Activated CD8-positive, alpha-beta memory T cell treated with anti-CD3 and anti-CD28 coated beads, Interleukin-2, amount 10 ng/mL, durations not matched to agents 7 days and 5 days (primary cell): ENCODE results near the gene FAM193A. TPM values are rescaled to one million over a fixed set of nuclear protein-coding genes. Genes with fewer than 3 reads are reported as not detected.
"Not testable (repeated sequence)": the region's sequence is repeated elsewhere in the genome, so short reads cannot be mapped to it uniquely, and the experiment has no call there.

Source experiments
- ATAC-seq: fragments of 150-1000 bp; cut with Tn5 transposase; one replicate; pipeline ENCODE4 v1.10.0; 2021; ENCODE audit warnings: moderate library complexity
- CTCF ChIA-PET: fragments of 350-600 bp; sonication (Branson Sonifier 250); formaldehyde crosslinking; loops from one replicate; lab custom pipeline; 2021; ENCODE audit warnings: antibody characterized with exemption; lab: Charles Lee
- DNase-seq: peaks from one replicate; pipeline ENCODE4 v3.0.0-alpha.2; 2020
- H3K27ac Mint-ChIP-seq: one replicate; pipeline ENCODE4 v1.8.0; 2021; ENCODE audit warnings: mild to moderate bottlenecking, mixed read lengths
- H3K27me3 Mint-ChIP-seq: one replicate; pipeline ENCODE4 v1.8.0; 2021; ENCODE audit warnings: mixed read lengths
- H3K36me3 Mint-ChIP-seq: one replicate; pipeline ENCODE4 v1.8.0; 2021; ENCODE audit warnings: mild to moderate bottlenecking, mixed read lengths
- H3K4me1 Mint-ChIP-seq: one replicate; pipeline ENCODE4 v1.8.0; 2021; ENCODE audit warnings: mixed read lengths
- H3K4me3 Mint-ChIP-seq: one replicate; pipeline ENCODE4 v1.8.0; 2021; ENCODE audit warnings: mild to moderate bottlenecking, moderate library complexity, mixed read lengths
- H3K9me3 Mint-ChIP-seq: one replicate; pipeline ENCODE4 v1.8.0; 2022; ENCODE audit warnings: low read depth, mixed read lengths
- total RNA-seq, 2 experiments: library from RNA; stranded (reverse); gene quantifications; one replicate each; pipeline ENCODE4 v1.2.3, GENCODE V29; 2021

The FAM193A gene
- total RNA-seq, 2 experiments from 2014 or later, result 30.0 to 37.9 TPM

- Mint-ChIP-seq H3K4me1 (peaks cover 5% of the 10 kb centered on the region), H3K36me3 (peaks cover 7% of the 10 kb centered on the region), H3K27me3 (no peaks in the 10 kb centered on the region), H3K9me3 (no peaks in the 10 kb centered on the region), H3K27ac (no peak overlapping the region), H3K4me3 (no peak overlapping the region)
- CTCF ChIA-PET, result interaction anchor here (1.2 kb wide), 1 partner anchor 11 kb away, joined by 4 read pairs; no protein-coding TSS in a partner anchor
- ATAC-seq (no peak), DNase-seq (no peak)
Observed at GRCh38 chr4:2617955-2618354, 81.5 kb downstream of the FAM193A start.

GRCh38 chr4:2618729-2619128, 82.3 kb downstream of the FAM193A start:
- H3K27me3 Mint-ChIP-seq, H3K4me1 Mint-ChIP-seq, H3K36me3 Mint-ChIP-seq, DNase-seq, H3K27ac Mint-ChIP-seq, ATAC-seq, H3K9me3 Mint-ChIP-seq, H3K4me3 Mint-ChIP-seq: not testable (repeated sequence)
- CTCF ChIA-PET, result interaction anchor here (0.7 to 1.2 kb wide), 2 partner anchors 12 to 113 kb away, joined by 4 read pairs; no protein-coding TSS in a partner anchor

- no peaks in the 10 kb centered on the region for H3K9me3 Mint-ChIP-seq
- DNase-seq (no peak), ATAC-seq (no peak)
- no peak overlapping the region for H3K27ac Mint-ChIP-seq
- H3K27me3 Mint-ChIP-seq, result no peaks in the 10 kb centered on the region
- H3K4me1 Mint-ChIP-seq, result peaks cover 5% of the 10 kb centered on the region
- CTCF ChIA-PET, result no interaction called here
- H3K4me3 Mint-ChIP-seq, result no peak overlapping the region
- peaks cover 5% of the 10 kb centered on the region for H3K36me3 Mint-ChIP-seq
Observed at GRCh38 chr4:2619459-2619858, 83.0 kb downstream of the FAM193A start.

GRCh38 chr4:2621419-2621818, 85.0 kb downstream of the FAM193A start:
- H3K9me3 Mint-ChIP-seq, result no peaks in the 10 kb centered on the region
- DNase-seq (no peak), ATAC-seq (no peak)
- peaks cover 4% of the 10 kb centered on the region for H3K36me3 Mint-ChIP-seq
- H3K4me3 Mint-ChIP-seq, result no peak overlapping the region
- H3K27me3 Mint-ChIP-seq, result no peaks in the 10 kb centered on the region
- CTCF ChIA-PET, result interaction anchor here (0.7 kb wide), 1 partner anchor 32 kb away, joined by 3 read pairs; no protein-coding TSS in a partner anchor
- H3K27ac Mint-ChIP-seq, result no peak overlapping the region
- peaks cover 5% of the 10 kb centered on the region for H3K4me1 Mint-ChIP-seq

GRCh38 chr4:2623442-2623841, 87.0 kb downstream of the FAM193A start:
- H3K27ac Mint-ChIP-seq, result no peak overlapping the region
- H3K27me3 Mint-ChIP-seq, result no peaks in the 10 kb centered on the region
- peaks cover 5% of the 10 kb centered on the region for H3K4me1 Mint-ChIP-seq
- no peak for DNase-seq
- no peak for ATAC-seq
- no peak overlapping the region for H3K4me3 Mint-ChIP-seq
- CTCF ChIA-PET, result no interaction called here
- no peaks in the 10 kb centered on the region for H3K9me3 Mint-ChIP-seq
- peaks cover 7% of the 10 kb centered on the region for H3K36me3 Mint-ChIP-seq

- H3K27me3 Mint-ChIP-seq, result no peaks in the 10 kb centered on the region
- no peak overlapping the region for H3K27ac Mint-ChIP-seq
- DNase-seq (no peak), ATAC-seq (no peak)
- H3K4me1 Mint-ChIP-seq, result peaks cover 2% of the 10 kb centered on the region
- H3K4me3 Mint-ChIP-seq, result no peak overlapping the region
- CTCF ChIA-PET, result no interaction called here
- H3K9me3 Mint-ChIP-seq, result no peaks in the 10 kb centered on the region
- H3K36me3 Mint-ChIP-seq, result peaks cover 9% of the 10 kb centered on the region
Observed at GRCh38 chr4:2624782-2625530, 88.5 kb downstream of the FAM193A start.

GRCh38 chr4:2626231-2626630, 89.8 kb downstream of the FAM193A start:
- CTCF ChIA-PET, result no interaction called here

GRCh38 chr4:2630556-2631273, 94.3 kb downstream of the FAM193A start:
- peaks cover 12% of the 10 kb centered on the region for H3K36me3 Mint-ChIP-seq
- CTCF ChIA-PET, result no interaction called here
- no peak overlapping the region for H3K4me3 Mint-ChIP-seq
- no peak for ATAC-seq
- H3K9me3 Mint-ChIP-seq, result no peaks in the 10 kb centered on the region
- DNase-seq, result no peak
- H3K27me3 Mint-ChIP-seq, result no peaks in the 10 kb centered on the region
- H3K4me1 Mint-ChIP-seq, result no peaks in the 10 kb centered on the region
- H3K27ac Mint-ChIP-seq, result no peak overlapping the region

More at GRCh38 chr4:2626231-2626630, 89.8 kb downstream of the FAM193A start:
- Mint-ChIP-seq H3K36me3 (peaks cover 9% of the 10 kb centered on the region), H3K27me3 (no peaks in the 10 kb centered on the region), H3K4me3 (no peak overlapping the region), H3K4me1 (no peaks in the 10 kb centered on the region), H3K27ac (no peak overlapping the region), H3K9me3 (no peaks in the 10 kb centered on the region)
- DNase-seq, result no peak
- ATAC-seq, result no peak

GRCh38 chr4:2634014-2634413, 97.6 kb downstream of the FAM193A start:
- Mint-ChIP-seq H3K27me3 (no peaks in the 10 kb centered on the region), H3K27ac (no peak overlapping the region), H3K36me3 (peaks cover 8% of the 10 kb centered on the region), H3K9me3 (no peaks in the 10 kb centered on the region), H3K4me3 (no peak overlapping the region), H3K4me1 (no peaks in the 10 kb centered on the region)
- CTCF ChIA-PET, result no interaction called here
- ATAC-seq, result no peak
- DNase-seq, result no peak

- no peaks in the 10 kb centered on the region for H3K4me1 Mint-ChIP-seq
- ATAC-seq (no peak), DNase-seq (no peak)
- H3K9me3 Mint-ChIP-seq, result no peaks in the 10 kb centered on the region
- H3K27ac Mint-ChIP-seq, result no peak overlapping the region
- H3K27me3 Mint-ChIP-seq, result no peaks in the 10 kb centered on the region
- CTCF ChIA-PET, result no interaction called here
- H3K4me3 Mint-ChIP-seq, result no peak overlapping the region
- peaks cover 15% of the 10 kb centered on the region for H3K36me3 Mint-ChIP-seq
Observed at GRCh38 chr4:2636331-2636730, 99.9 kb downstream of the FAM193A start.

- H3K4me3 Mint-ChIP-seq, H3K27ac Mint-ChIP-seq, CTCF ChIA-PET: not testable (repeated sequence)
Observed at GRCh38 chr4:2636994-2637393, 100.5 kb downstream of the FAM193A start.

GRCh38 chr4:2637956-2638552, 101.6 kb downstream of the FAM193A start:
- CTCF ChIA-PET, result no interaction called here
- Mint-ChIP-seq H3K4me3 (no peak overlapping the region), H3K27ac (no peak overlapping the region), H3K36me3 (peaks cover 18% of the 10 kb centered on the region), H3K27me3 (no peaks in the 10 kb centered on the region), H3K9me3 (no peaks in the 10 kb centered on the region), H3K4me1 (no peaks in the 10 kb centered on the region)
- ATAC-seq (no peak), DNase-seq (no peak)

More at GRCh38 chr4:2636994-2637393, 100.5 kb downstream of the FAM193A start:
- ATAC-seq, H3K27me3 Mint-ChIP-seq, DNase-seq, H3K9me3 Mint-ChIP-seq, H3K4me1 Mint-ChIP-seq: not testable (repeated sequence)
- peaks cover 16% of the 10 kb centered on the region for H3K36me3 Mint-ChIP-seq

GRCh38 chr4:2638730-2639129, 102.3 kb downstream of the FAM193A start:
- no peaks in the 10 kb centered on the region for H3K4me1 Mint-ChIP-seq
- no peak overlapping the region for H3K4me3 Mint-ChIP-seq
- CTCF ChIA-PET, result no interaction called here
- ATAC-seq (no peak), DNase-seq (no peak)
- no peaks in the 10 kb centered on the region for H3K27me3 Mint-ChIP-seq
- no peak overlapping the region for H3K27ac Mint-ChIP-seq
- H3K36me3 Mint-ChIP-seq, result peaks cover 20% of the 10 kb centered on the region
- H3K9me3 Mint-ChIP-seq, result no peaks in the 10 kb centered on the region
